Esophagus squamous epithelium (tissue), 5 donors: ENCODE measurements around the gene TLCD3A. TPM values are rescaled to one million over a fixed set of nuclear protein-coding genes. Genes with fewer than 3 reads are reported as not detected.
A peak's percentile ranks its signal among the peaks of the same experiment; 100 is the strongest.
"Not testable (repeated sequence)": the region's sequence is repeated elsewhere in the genome, so short reads cannot be mapped to it uniquely, and the experiment has no call there.

Experiments used
- DNase-seq: peaks from one replicate; lab custom pipeline; 2025; lab: John Stamatoyannopoulos, UW
- H3K27ac ChIP-seq, 4 donors: fragments of 200-600 bp; sonication (generic); one replicate each; pipeline ENCODE4 v1.5.1; 2016 to 2019; ENCODE audit warnings: mild to moderate bottlenecking in 1 of 4
- H3K27me3 ChIP-seq, 4 donors: fragments of 200-600 bp; sonication (generic); 1 replicate in 3 of 4; 2 replicates in 1 of 4; pipeline versions ENCODE4 v1.5.1 to v1.6.0; 2017 to 2021; ENCODE audit warnings: antibody characterized with exemption in 1 of 4
- H3K36me3 ChIP-seq, 3 donors: fragments of 200-600 bp; sonication (generic); one replicate each; pipeline ENCODE4 v1.5.1; 2016 to 2019
- H3K4me1 ChIP-seq, 3 donors: fragments of 200-600 bp; sonication (generic); one replicate each; pipeline ENCODE4 v1.5.1; 2017 to 2019
- H3K4me3 ChIP-seq, 4 donors: fragments of 200-600 bp; sonication (generic); 1 replicate in 3 of 4; 2 replicates in 1 of 4; pipeline ENCODE4 v1.5.1; 2016 to 2019; ENCODE audit warnings: mild to moderate bottlenecking in 2 of 4, moderate library complexity in 1 of 4
- H3K9me3 ChIP-seq, 3 donors: fragments of 200-600 bp; sonication (generic); one replicate each; pipeline ENCODE4 v1.5.1; 2016 to 2019
- CTCF ChIP-seq, 6 experiments: fragments of 450-650 bp in 4 of 6; fragments of 200-600 bp in 2 of 6; sonication (generic) in 2 of 6; IDR thresholded peaks; one replicate each; pipeline ENCODE4 v1.5.1; 2016 to 2019; ENCODE audit warnings: antibody characterized with exemption in 6 of 6, mild to moderate bottlenecking in 4 of 6, moderate library complexity in 4 of 6
- POLR2A ChIP-seq, 4 donors: fragments of 450-650 bp; IDR thresholded peaks; one replicate each; pipeline ENCODE4 v1.6.1; 2017; ENCODE audit warnings: antibody characterized with exemption in 4 of 4, mild to moderate bottlenecking in 4 of 4, moderate library complexity in 3 of 4
- WGBS, 2 donors: methylation state at CpG; one replicate each; pipeline ENCODE4 v1.1.5; 2018; 5-methylcytosine and 5-hydroxymethylcytosine counted together
- intact Hi-C: fragments of 100-400 bp; cut with DNase I; formaldehyde crosslinking; loops from one replicate; pipeline ENCODE4 v1.15.0; 2022
- total RNA-seq, 4 donors: library from RNA; depleted of rRNA; stranded (reverse); fragments of >200 nt; gene quantifications; one replicate each; pipeline ENCODE4 v1.1.0, GENCODE V29; 2016
- donor health status: DM: yes; HTN: yes; CAD: no.

The TLCD3A gene
- total RNA-seq, 4 donors from 2014 or later = 12.7 to 31.9 (median 20.9) TPM

GRCh38 chr17:752002-752619 lies 19.7 kb downstream of the TLCD3A start, which contains the start of gene GEMIN4:
GEMIN4 (minus strand) TSS chr17:752264; CDS start chr17:752142, 122 bp downstream.
- WGBS, 2 donors = no CpG with 5 or more reads among the region's 87 CpGs
- intact Hi-C loops = no loop called here
- H3K36me3 ChIP-seq = peaks cover 2 to 22% (median 11%) of the 10 kb centered on the region in 3 donors
- peak; percentile 49 for DNase-seq
- no peaks in the 10 kb centered on the region for H3K9me3 ChIP-seq
- no peaks in the 10 kb centered on the region for H3K27me3 ChIP-seq
- H3K4me3 ChIP-seq = peak within 1 kb of the TSS; percentile 77 to 97 (median 88)
- peak in 2 of 4 donors; percentile 60 to 83 for TF ChIP-seq POLR2A (IDR thresholded peaks at IDR 0.05)
- TF ChIP-seq CTCF (IDR thresholded peaks at IDR 0.05) = peak; percentile 87 to 98 (median 94)
- peak within 1 kb of the TSS; percentile 81 to 94 (median 92) for H3K27ac ChIP-seq
- peaks cover 10 to 32% (median 13%) of the 10 kb centered on the region in 3 donors for H3K4me1 ChIP-seq

GRCh38 chr17:752620-753219 lies 20.3 kb downstream of the TLCD3A start:
- 38 to 41% methylated on average over 16 to 18 of the region's 43 CpGs for WGBS, 2 donors
- no peaks in the 10 kb centered on the region for H3K27me3 ChIP-seq
- no peak for DNase-seq
- TF ChIP-seq CTCF (IDR thresholded peaks at IDR 0.05) (no peak), POLR2A (IDR thresholded peaks at IDR 0.05) (no peak)
- no peaks in the 10 kb centered on the region for H3K9me3 ChIP-seq
- peaks cover 0 to 22% (median 5%) of the 10 kb centered on the region in 3 donors for H3K36me3 ChIP-seq
- H3K4me1 ChIP-seq = peaks cover 10 to 32% (median 13%) of the 10 kb centered on the region in 3 donors
- intact Hi-C loops = no loop called here
- peak overlapping the region; percentile 81 to 94 (median 92) for H3K27ac ChIP-seq
- H3K4me3 ChIP-seq = peak overlapping the region; percentile 77 to 97 (median 88)

GRCh38 chr17:753418-753817 lies 21.0 kb downstream of the TLCD3A start:
- Histone ChIP-seq H3K27ac (no peak overlapping the region), H3K4me3 (no peak overlapping the region), H3K36me3 (peaks cover 0 to 22% (median 0%) of the 10 kb centered on the region in 3 donors), H3K4me1 (peaks cover 10 to 32% (median 13%) of the 10 kb centered on the region in 3 donors), H3K27me3 (no peaks in the 10 kb centered on the region), H3K9me3 (no peaks in the 10 kb centered on the region)
- TF ChIP-seq POLR2A (IDR thresholded peaks at IDR 0.05) (no peak), CTCF (IDR thresholded peaks at IDR 0.05) (no peak)
- no peak for DNase-seq
- intact Hi-C loops = no loop called here
- 75 to 84% methylated on average over 13 of the region's 13 CpGs for WGBS, 2 donors

GRCh38 chr17:755319-755961 lies 23.0 kb downstream of the TLCD3A start:
- Histone ChIP-seq H3K36me3 (peaks cover 0 to 41% (median 5%) of the 10 kb centered on the region in 3 donors), H3K27ac (peak overlapping the region in 2 of 4 donors; percentile 39 to 60), H3K4me1 (peaks cover 10 to 21% (median 12%) of the 10 kb centered on the region in 3 donors)
- 82 to 90% methylated on average over 6 to 9 of the region's 9 CpGs for WGBS, 2 donors
- DNase-seq, H3K27me3 ChIP-seq, H3K4me3 ChIP-seq, intact Hi-C loops, H3K9me3 ChIP-seq: not testable (repeated sequence)

- Histone ChIP-seq H3K4me1 (peaks cover 4 to 15% (median 5%) of the 10 kb centered on the region in 3 donors), H3K27ac (peak overlapping the region in 3 of 4 donors; percentile 29 to 60 (median 39)), H3K36me3 (peaks cover 0 to 48% (median 5%) of the 10 kb centered on the region in 3 donors)
- intact Hi-C loops, H3K9me3 ChIP-seq, H3K4me3 ChIP-seq, DNase-seq, H3K27me3 ChIP-seq: not testable (repeated sequence)
- 49 to 53% methylated on average over 15 of the region's 15 CpGs for WGBS, 2 donors
These were observed 23.7 kb downstream of the TLCD3A start for GRCh38 chr17:756010-756567.
